Fibroblast of lung (primary cell): ENCODE results near the gene PIMREG. TPM values are rescaled to one million over a fixed set of nuclear protein-coding genes. Genes with fewer than 3 reads are reported as not detected.

Experiments used
- DNase-seq, 2 donors: peaks; one replicate each; pipeline versions ENCODE4 v3.0.0 to v3.0.0-alpha.2; 2010; ENCODE audit warnings: low read depth in 2 of 2
- H2AFZ ChIP-seq: 2 replicates; pipeline ENCODE4 v1.5.1; 2012; ENCODE audit warnings: low read length, control low read depth, inconsistent platforms
- H3K27ac ChIP-seq: 2 replicates; pipeline ENCODE4 v1.5.1; 2011; ENCODE audit warnings: low read length, control low read depth; ENCODE audit not compliant: insufficient read depth
- H3K27me3 ChIP-seq: 2 replicates; pipeline ENCODE4 v1.5.1; 2011; ENCODE audit warnings: mild to moderate bottlenecking, low read length; ENCODE audit not compliant: control insufficient read depth, insufficient read depth
- H3K36me3 ChIP-seq: 2 replicates; pipeline ENCODE4 v1.5.1; 2011; ENCODE audit warnings: low read length; ENCODE audit not compliant: control insufficient read depth, insufficient read depth
- H3K4me1 ChIP-seq: 2 replicates; pipeline ENCODE4 v1.5.1; 2011; ENCODE audit warnings: low read length; ENCODE audit not compliant: control insufficient read depth, insufficient read depth; ENCODE audit errors: extremely low read depth
- H3K4me2 ChIP-seq: 2 replicates; pipeline ENCODE4 v1.5.1; 2011; ENCODE audit warnings: low read length, control low read depth; ENCODE audit not compliant: insufficient read depth; ENCODE audit errors: extremely low read depth
- H3K4me3 ChIP-seq, 4 experiments: fragments of 200-600 bp in 1 of 4; sonication (generic) in 1 of 4; replicated peaks in 1 of 4; 2 replicates each; pipeline ENCODE4 v1.5.1; 2011 to 2016; ENCODE audit warnings: low read length in 4 of 4, low read depth in 3 of 4, mild to moderate bottlenecking in 3 of 4, control low read depth in 2 of 4, inconsistent platforms in 1 of 4, mixed read lengths in 1 of 4; ENCODE audit not compliant: insufficient read depth in 1 of 4; ENCODE audit errors: control extremely low read depth in 1 of 4
- H3K79me2 ChIP-seq: 2 replicates; pipeline ENCODE4 v1.5.1; 2012; ENCODE audit warnings: mild to moderate bottlenecking, low read length, inconsistent platforms; ENCODE audit not compliant: control insufficient read depth, insufficient read depth
- H3K9ac ChIP-seq: 2 replicates; pipeline ENCODE4 v1.5.1; 2011; ENCODE audit warnings: mild to moderate bottlenecking, low read length, control low read depth; ENCODE audit not compliant: insufficient read depth
- H3K9me3 ChIP-seq: 2 replicates; pipeline ENCODE4 v1.5.1; 2012; ENCODE audit warnings: low read depth, low read length; ENCODE audit not compliant: control insufficient read depth, insufficient read depth
- H4K20me1 ChIP-seq: 2 replicates; pipeline ENCODE4 v1.5.1; 2011; ENCODE audit warnings: low read length; ENCODE audit not compliant: control insufficient read depth, insufficient read depth; ENCODE audit errors: extremely low read depth
- EZH2 ChIP-seq: IDR thresholded peaks from 2 replicates; pipeline ENCODE4 v1.5.1; 2012; ENCODE audit warnings: low read length, control low read depth, mild to moderate bottlenecking; ENCODE audit errors: missing control alignments
- polyA plus RNA-seq, 2 donors: library from polyadenylated mRNA; depleted of rRNA in 1 of 2; stranded (reverse) in 1 of 2; unstranded in 1 of 2; fragments of >200 nt; gene quantifications; 2 replicates each; pipeline ENCODE4 v1.2.1, GENCODE V29; 2011 to 2012; ENCODE audit warnings: missing spikeins in 1 of 2
- total RNA-seq: library from RNA; depleted of rRNA; stranded (reverse); fragments of >200 nt; gene quantifications from 2 replicates; pipeline ENCODE4 v1.2.1, GENCODE V29; 2014
- TF ChIP-seq, protein P1 (sequence below), 2 donors: IDR thresholded peaks in 1 of 2; conservative IDR thresholded peaks in 1 of 2; 1 replicate in 1 of 2; 2 replicates in 1 of 2; pipeline ENCODE4 v1.5.1; 2011 to 2012; ENCODE audit warnings: low read length in 2 of 2, control low read depth in 1 of 2, inconsistent platforms in 1 of 2, low read depth in 1 of 2, mild to moderate bottlenecking in 1 of 2

Gene PIMREG
- total and polyA plus RNA-seq, 2 donors (not counting 1 experiment from before 2014, with no cell fraction given), result 6.5 to 10.6 TPM

DNA sequence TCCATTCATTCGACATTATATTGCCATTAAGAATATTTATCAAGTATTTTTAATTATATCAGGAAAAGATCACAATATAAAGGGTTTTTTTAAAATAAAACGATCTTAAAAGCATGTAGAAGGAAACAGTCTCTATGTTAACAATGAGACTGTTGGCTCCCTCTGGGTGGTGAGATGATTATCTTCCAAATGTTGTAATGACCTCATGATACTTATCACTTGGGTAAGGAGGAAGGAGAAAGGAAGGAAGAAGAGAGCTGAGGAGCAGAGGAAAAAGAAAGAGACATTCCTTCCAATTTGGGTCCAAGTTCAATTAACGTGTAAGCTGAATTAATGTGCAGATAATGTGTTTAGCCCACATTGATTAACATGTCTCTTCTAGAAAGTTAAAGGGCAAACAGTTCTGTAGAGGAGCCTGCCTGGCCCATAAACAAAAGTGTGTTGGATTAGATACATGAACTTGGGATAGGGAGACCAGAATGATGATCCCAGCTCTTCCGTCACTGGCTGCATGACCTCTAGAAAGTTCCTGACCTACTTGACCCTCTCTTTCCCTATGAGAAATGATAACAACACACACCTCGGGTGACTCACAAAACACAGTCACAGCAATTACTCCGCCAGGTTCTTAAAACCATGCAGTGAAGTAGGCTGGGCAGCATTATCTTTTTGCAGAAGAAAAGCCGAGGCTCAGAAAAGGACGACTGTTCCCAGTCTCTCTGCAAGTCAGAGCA, 32.0 kb downstream of the PIMREG start:
- Histone ChIP-seq H2AFZ (no peak overlapping the region), H3K4me1 (no peaks in the 10 kb centered on the region), H3K79me2 (no peaks in the 10 kb centered on the region), H3K4me2 (no peak overlapping the region), H3K9me3 (no peaks in the 10 kb centered on the region), H4K20me1 (no peaks in the 10 kb centered on the region), H3K27me3 (peaks cover 9% of the 10 kb centered on the region), H3K36me3 (no peaks in the 10 kb centered on the region), H3K4me3 (no peak overlapping the region), H3K27ac (no peak overlapping the region), H3K9ac (no peak overlapping the region)
- no peak for DNase-seq
- no peak for TF ChIP-seq EZH2
- TF ChIP-seq, protein P1, sequence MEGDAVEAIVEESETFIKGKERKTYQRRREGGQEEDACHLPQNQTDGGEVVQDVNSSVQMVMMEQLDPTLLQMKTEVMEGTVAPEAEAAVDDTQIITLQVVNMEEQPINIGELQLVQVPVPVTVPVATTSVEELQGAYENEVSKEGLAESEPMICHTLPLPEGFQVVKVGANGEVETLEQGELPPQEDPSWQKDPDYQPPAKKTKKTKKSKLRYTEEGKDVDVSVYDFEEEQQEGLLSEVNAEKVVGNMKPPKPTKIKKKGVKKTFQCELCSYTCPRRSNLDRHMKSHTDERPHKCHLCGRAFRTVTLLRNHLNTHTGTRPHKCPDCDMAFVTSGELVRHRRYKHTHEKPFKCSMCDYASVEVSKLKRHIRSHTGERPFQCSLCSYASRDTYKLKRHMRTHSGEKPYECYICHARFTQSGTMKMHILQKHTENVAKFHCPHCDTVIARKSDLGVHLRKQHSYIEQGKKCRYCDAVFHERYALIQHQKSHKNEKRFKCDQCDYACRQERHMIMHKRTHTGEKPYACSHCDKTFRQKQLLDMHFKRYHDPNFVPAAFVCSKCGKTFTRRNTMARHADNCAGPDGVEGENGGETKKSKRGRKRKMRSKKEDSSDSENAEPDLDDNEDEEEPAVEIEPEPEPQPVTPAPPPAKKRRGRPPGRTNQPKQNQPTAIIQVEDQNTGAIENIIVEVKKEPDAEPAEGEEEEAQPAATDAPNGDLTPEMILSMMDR (conservative IDR thresholded peaks at IDR 0.05 in 1 of 2, IDR thresholded peaks at IDR 0.05 in 1 of 2; ENCODE audit: low read depth in 1 of 2, low read length in 2 of 2), result no peak

- no peak overlapping the region for H3K27ac ChIP-seq
- no peak overlapping the region for H2AFZ ChIP-seq
- no peak overlapping the region for H3K4me2 ChIP-seq
- TF ChIP-seq EZH2, result no peak
- TF ChIP-seq, protein P1 (conservative IDR thresholded peaks at IDR 0.05 in 1 of 2, IDR thresholded peaks at IDR 0.05 in 1 of 2; ENCODE audit: low read depth in 1 of 2, low read length in 2 of 2), result no peak
- DNase-seq, result no peak
- H3K9me3 ChIP-seq, result no peaks in the 10 kb centered on the region
- no peak overlapping the region for H3K4me3 ChIP-seq
- H3K79me2 ChIP-seq, result no peaks in the 10 kb centered on the region
- no peaks in the 10 kb centered on the region for H3K4me1 ChIP-seq
- H4K20me1 ChIP-seq, result no peaks in the 10 kb centered on the region
- peaks cover 9% of the 10 kb centered on the region for H3K27me3 ChIP-seq
- no peaks in the 10 kb centered on the region for H3K36me3 ChIP-seq
- H3K9ac ChIP-seq, result no peak overlapping the region
These were observed 32.5 kb downstream of the PIMREG start for GRCh38 chr17:6476810-6477179.

DNA sequence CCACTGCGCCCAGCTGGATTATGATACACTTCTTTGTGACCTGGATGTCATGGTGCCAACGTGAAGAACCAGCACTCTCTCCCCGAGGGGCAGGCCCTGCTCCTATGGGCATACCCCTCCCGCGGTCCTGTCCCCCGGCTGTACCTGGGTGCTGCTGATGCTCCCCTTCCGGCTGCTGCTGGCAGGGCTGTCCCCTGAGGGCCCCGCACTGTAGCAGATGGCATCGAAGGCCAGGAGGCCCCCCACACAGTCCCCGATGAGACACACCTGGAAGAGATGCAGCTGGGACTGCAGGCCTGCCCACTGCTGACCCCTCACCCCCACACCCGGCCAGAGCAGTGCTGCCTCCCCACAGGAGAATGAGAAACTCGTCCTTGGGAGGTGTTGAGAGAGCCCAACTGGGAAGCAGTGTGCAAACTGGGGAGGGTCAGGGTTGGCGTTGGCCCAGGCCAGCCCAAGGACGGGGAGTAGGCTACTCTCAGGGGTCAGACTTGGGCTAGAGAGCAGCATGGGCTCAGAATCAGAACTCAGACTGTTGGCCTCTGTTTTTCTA, 33.7 kb downstream of the PIMREG start:
- H3K27ac ChIP-seq, result no peak overlapping the region
- H4K20me1 ChIP-seq, result no peaks in the 10 kb centered on the region
- no peaks in the 10 kb centered on the region for H3K79me2 ChIP-seq
- H3K36me3 ChIP-seq, result no peaks in the 10 kb centered on the region
- H3K9me3 ChIP-seq, result no peaks in the 10 kb centered on the region
- H3K27me3 ChIP-seq, result peaks cover 9% of the 10 kb centered on the region
- no peak overlapping the region for H3K9ac ChIP-seq
- H3K4me3 ChIP-seq, result no peak overlapping the region
- no peaks in the 10 kb centered on the region for H3K4me1 ChIP-seq
- TF ChIP-seq, protein P1 (conservative IDR thresholded peaks at IDR 0.05 in 1 of 2, IDR thresholded peaks at IDR 0.05 in 1 of 2; ENCODE audit: low read depth in 1 of 2, low read length in 2 of 2), result no peak
- no peak for TF ChIP-seq EZH2
- no peak overlapping the region for H3K4me2 ChIP-seq
- no peak overlapping the region for H2AFZ ChIP-seq
- DNase-seq, result no peak
